GM19193 (cell line): Measurements from ENCODE around the gene XXYLT1.

Experiments used
- POLR2A ChIP-seq: IDR thresholded peaks from 4 replicates; pipeline ENCODE4 v1.6.1; 2011; ENCODE audit not compliant: insufficient read depth, insufficient read length; ENCODE audit errors: extremely low read depth

XXYLT1 gene

GRCh38 chr3:195194559-195195206 is 76.3 kb downstream of the XXYLT1 start:
- TF ChIP-seq POLR2A: no peak

GRCh38 chr3:195191580-195191979 is 79.4 kb downstream of the XXYLT1 start:
- TF ChIP-seq POLR2A: no peak

GRCh38 chr3:195189821-195190220 is 81.1 kb downstream of the XXYLT1 start:
- no peak for TF ChIP-seq POLR2A

DNA sequence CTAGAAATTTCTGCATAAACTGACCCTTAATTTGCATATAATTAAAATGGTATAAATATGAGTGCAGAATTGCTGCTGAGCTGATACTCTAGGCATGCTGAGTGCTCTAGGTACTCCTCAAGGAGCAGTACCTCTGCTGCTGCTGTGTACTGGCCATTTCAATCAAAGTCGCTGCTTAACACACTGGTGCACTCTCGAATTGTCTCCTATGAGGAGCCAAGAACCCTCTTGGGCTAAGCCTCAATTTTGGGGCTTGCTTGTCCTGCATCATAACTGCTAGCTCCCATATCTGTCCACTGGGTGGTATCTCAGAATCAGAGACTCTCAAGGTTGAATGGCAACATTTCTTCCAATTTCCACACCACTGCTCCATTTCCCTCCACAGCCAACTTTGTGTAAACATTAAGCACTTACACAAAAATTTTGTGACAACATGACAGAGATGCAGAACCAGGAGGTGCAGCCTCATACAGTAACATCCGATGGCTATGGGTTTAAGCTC is 82.5 kb downstream of the XXYLT1 start:
- TF ChIP-seq POLR2A: no peak

DNA sequence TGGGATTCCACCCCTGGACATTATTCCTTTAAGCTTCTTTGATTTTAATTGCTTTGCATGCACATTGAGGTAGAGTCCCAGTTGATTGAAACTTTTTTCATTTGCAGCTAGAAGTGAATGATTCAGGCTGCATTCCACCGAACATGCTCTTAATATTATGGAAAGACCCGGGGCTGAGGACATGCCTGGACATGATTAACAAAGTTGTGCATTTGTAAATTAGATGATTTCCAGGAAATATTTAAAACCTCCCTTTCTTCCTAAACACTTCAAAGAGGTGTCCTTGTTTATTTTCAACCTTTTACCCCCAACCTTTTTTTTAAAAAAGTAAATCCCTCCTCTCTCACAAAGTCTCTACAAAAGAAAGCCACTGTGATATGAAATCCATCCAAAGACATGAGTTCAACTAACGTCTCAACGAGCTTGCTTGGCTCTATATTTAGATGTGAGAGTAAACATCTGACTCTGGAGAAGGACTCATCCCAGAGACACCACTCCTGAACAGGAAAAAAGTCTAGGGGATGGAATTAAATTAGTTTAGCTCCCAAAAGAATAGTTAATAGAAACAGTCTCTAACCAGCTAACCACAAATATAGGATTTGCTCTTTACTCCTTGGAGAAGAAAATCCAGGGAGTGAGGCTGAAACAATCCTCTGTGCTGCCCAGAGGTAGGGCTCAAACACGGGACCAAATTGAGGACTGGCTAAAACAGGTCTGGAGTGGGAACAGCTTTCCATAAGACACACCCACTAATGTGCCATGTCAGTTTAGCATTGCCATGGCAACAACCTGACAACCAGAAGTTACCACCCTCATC is 83.1 kb downstream of the XXYLT1 start:
- no peak for TF ChIP-seq POLR2A

- no peak for TF ChIP-seq POLR2A
These were observed 84.8 kb downstream of the XXYLT1 start for GRCh38 chr3:195186041-195186709.

DNA sequence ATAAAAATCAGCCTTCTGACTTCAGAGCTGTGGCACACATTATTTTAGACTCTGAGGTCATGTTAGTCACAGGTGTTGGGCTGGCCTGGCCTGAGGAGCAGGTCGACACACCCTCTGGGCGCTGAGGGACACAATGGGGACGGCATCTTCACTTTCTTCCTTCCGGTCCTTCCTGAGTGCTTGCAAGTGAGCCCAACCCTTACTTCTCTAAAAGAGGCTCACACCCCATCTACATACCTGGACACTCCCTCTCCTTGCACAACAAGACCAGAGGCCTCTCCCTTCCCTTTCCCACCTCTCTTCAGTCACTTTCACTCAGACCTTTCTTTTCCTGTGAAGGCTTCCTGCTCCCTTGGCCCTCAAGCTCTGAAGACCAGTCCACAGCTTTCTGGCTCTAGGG is 85.4 kb downstream of the XXYLT1 start:
- no peak for TF ChIP-seq POLR2A

DNA sequence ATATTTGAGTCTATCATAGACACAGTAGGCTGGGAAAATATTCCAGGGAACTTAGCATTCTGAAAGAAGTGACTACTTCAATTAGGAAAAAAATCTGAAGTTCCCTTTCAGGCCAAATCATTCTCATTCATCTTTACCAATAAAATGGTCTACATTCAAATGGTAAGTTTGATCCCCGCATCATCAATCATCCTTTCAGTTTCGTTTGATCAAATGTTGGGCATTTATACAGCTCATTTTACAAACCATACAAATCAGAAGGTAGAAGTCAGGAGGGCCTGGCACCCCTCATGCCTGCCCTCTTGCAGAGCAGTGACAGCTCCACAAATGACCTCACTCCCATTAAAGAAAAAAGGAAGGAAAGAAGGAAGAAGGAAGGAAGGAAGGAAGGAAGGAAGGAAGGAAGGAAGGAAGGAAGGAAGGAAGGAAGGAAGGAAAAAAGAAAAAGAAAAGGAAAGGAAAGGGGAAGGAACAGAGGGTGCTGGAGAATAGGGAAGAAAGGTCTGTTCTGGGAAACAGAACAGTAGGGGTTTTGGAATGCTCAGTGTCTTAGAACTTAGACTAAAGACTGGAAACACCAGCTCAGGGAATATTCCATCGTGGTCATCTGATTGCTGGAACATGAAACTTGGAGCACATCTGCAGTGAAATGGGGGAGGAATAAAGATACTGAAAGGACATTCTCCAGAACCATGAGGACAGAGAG is 86.1 kb downstream of the XXYLT1 start:
- TF ChIP-seq POLR2A: no peak

DNA sequence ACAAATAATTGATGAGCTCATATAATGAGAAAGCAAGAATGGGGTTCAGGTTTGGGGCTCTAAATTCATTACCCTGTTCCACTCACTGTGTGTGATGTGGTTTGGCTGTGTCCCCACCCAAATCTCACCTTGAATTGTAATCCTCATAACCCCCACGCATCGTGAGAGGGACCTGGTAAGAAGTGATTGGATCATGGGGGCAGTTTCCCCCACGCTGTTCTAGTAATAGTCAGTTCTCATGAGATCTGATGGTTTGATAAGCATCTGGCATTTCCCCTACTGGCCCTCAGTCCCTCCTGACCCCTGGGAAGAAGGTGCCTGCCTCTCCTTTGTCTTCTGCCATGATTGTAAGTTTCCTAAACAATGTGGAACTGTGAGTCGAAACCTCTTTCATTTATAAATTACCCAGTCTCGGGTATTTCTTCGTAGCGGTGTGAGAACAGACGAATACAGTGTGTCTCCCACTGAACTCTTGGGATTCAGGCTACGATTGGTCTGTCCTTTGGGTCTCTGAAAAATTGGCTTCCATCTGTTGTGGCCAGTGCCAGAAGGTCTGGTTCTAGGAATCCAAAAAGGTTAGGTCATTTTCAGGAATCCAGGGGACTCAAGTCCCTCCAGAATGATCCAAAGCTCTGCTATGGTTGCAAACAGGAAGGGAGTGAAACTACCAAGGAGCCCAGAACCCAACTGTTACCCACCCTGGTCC is 87.7 kb downstream of the XXYLT1 start:
- no peak for TF ChIP-seq POLR2A

DNA sequence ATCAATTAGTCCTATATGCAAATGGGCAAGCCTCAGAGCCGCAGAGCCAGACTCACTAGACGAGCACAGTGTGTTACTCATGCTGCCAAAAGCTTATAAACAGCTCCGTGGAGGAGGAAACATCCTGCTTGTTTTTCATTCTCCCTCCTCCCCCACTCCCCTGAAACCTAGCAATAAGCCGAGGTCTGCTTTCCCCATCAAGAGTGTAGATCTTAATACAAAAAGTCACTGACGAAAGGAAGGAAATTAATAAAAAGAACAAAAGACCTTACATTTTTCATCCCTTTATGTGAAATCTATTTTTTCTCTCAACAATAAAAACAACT is 88.5 kb downstream of the XXYLT1 start:
- no peak for TF ChIP-seq POLR2A

DNA sequence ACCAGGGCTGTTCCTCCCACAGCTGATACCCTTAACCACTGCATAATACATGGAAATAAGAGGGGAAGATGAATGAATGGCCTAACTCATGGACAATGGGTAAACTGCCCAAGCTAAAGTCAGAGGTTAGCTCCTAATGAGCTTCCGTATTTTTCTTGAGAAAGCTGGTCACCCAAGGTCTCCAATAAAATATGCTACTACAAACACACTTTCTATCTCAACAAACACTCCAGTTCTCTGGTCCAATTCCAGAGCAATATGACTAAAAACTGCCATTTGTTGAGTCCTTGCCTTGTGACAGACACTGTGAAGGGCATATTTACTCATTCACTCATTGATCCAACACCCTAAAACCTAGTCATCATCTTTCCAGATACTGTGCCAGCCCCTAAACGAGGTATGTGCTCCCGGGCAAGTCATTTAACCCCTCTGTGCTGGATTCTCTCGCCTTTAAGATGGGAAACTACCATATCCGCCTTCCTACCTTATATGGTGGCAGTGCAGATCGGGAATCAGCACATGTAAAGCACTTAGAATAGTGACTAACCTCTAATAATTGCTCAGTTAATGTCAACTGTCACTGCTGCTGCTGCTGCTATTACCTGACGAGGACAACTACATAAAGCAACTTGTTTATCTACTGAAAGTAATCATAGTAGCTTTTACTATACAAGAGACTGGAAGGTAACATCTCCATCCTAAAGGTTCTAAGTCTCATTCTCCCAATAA is 89.1 kb downstream of the XXYLT1 start:
- no peak for TF ChIP-seq POLR2A

DNA sequence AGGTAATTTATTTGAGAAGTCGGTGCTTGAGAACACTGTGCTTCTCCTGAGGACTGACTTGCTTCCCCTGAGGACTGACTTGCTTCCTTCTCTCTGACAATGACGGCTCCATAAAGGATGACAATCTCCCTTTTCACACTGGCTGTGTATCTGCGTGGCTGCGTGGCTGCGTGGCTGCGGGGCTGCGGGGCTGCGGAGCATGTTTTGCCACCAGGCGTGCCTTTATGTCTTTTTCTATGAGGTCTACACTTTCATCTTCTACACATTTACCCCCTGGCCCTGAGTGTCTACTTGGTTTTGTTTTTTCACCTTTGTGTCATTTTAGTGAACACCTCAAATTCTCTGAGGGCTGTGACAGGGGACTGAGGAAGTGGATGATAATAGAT is 89.9 kb downstream of the XXYLT1 start:
- TF ChIP-seq POLR2A: no peak

DNA sequence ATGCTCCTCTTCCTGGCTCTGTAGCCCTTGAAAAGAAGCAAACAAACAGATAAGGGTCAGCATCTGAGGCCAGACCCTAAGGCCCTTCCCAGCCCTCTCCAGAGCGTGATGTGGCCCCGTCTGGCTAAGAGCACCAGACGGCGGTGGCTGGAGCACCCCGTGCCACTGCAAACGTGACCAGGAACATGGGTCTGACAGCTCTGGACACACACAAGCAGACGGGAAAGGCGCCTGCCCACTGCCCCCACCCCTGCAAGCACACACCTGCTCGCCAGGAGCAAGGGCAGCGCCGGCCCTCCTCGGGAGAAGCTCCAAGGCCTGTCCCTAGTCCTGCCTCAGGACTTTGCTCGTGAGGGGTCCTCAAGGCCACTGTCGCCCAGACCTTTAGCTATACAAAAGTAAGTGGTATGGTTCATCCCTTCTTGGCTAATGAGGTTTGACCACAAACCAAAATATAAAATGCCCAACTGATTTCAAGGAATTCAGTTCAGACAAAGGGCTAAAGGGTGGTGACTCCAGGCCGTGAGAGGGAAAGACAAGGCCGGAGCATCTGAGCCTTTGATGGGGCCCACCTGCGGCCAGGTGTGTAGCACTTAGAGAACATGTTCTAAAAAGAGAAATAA is 90.4 kb downstream of the XXYLT1 start:
- no peak for TF ChIP-seq POLR2A
